Effector CD8-positive, alpha-beta T cell (primary cell): Measurements from ENCODE around the gene PNPLA8.

Experiments used
- DNase-seq: peaks from one replicate; lab custom pipeline; 2025; lab: John Stamatoyannopoulos, UW

The PNPLA8 gene

DNA sequence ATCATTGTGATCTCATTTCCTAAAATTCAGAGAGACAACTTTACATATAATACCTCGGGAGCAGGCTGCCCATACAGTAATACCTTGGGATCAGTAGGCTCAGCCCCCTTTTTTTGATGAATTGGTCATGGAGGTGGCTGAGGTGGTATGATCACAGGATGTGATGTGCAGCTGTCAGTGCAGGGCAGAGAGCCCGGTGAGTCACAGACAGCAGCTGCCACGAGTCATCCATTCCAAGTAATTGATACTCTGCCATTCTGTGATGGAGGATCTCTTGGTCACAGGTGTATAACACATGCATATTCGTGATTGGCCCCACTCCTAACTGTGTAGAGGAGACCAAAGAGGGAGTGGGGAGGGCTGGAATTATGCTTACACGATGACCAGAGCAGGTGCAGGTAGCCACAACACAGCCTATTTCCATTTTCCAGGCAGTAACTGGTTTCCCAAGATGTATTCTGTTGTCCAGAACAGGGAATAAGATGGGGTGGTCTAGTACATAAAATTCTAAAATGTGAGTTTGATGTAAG, 83.8 kb downstream of the PNPLA8 start:
- no peak for DNase-seq

DNA sequence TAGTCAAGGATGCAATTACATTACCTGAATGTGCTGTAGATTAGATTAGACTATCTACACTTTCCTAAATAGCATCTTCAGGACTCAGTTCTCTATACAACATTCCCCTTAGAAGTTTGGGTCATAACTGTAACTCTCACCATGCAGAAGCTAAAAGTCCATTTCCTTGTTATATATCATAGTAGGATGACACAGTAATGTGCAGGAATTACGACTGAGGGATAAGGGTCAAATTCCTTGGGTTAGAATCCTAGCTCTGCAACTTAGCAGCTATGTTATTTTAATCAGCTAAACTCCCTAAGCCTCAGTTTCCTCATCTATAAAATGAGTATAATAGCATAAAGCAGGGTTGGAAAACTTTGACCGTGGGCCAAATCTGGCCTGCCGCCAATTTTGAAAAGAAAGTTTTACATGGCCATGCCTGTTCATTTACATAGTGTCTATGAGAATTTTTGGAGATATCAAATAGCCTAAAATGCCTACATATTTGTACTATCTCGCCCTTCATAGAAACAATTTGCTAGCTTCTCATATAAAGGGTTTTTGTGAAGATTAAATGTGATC, 84.5 kb downstream of the PNPLA8 start:
- DNase-seq, result no peak

DNA sequence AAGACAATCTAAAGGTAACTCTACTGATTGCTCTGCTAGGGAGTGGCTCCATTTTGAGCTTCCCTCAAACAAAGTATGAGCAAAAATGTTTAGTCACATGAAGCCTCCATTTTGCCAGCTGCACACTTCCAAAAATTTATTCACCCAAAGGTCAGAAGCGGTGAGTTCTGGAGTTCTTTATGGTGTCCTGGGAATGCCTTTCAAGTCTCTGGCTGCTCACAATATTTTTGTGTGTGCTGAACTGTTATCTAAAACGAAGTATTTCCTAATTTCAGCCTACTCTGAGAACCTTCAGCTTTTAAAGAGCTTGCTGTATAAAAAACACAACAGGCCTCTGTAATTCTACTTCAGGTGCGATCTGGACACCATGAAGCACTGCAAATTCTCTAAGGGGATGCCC, 85.3 kb downstream of the PNPLA8 start:
- no peak for DNase-seq

DNA sequence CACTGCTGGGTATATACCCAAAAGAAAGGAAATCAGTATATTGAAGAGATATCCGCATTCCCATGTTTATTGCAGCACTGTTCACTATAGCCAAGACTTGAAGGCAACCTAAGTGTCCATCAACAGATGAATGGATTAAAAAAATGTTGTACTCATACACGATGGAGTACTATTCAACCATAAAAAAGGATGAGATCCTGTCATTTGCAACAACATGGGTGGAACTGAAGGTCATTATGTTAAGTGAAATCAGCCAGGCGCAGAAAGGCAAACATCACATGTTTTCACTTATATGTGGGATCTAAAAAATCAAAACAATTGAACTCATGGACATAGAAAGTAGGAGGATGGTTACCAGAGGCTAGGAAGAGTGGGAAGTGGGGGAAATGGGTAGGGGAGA, 89.0 kb downstream of the PNPLA8 start:
- DNase-seq, result no peak

DNA sequence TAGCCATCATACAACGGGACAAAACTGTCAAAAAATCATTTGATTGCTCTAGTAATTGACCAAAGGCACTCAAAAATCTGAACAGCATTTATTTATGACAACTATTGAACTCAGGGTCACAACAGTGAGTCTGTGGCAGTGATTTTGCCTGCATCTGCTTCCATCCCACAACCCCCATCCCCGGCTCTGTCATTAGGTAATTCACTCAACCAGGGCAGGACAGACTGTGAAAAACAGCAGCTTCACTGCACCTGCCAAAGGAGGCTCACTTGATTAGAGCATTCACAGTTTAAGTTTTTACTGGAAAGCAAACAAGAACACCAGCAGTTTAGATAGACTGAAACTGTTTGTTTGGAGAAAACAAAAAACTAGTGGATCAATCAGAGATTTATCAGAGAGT, 91.9 kb downstream of the PNPLA8 start:
- DNase-seq, result no peak

DNA sequence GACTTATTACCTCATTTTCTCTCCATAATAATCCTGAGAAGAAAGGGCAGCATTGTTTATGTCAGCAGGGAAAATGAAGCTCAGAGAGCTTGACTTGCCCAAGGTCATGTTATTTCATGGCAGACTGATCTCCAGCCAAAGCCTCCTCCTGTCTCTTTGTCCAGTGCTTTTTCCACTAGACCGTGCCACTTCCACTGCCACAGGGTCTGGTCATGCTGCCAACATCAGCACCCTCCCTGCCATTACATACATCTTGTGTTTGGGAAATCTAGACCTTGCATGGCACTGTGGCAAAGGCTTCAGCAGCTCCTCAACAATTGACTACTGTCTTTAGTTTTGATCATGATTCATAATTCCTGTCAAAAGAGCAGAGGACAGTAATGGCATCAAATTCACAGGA, 94.8 kb downstream of the PNPLA8 start:
- DNase-seq, result no peak

DNA sequence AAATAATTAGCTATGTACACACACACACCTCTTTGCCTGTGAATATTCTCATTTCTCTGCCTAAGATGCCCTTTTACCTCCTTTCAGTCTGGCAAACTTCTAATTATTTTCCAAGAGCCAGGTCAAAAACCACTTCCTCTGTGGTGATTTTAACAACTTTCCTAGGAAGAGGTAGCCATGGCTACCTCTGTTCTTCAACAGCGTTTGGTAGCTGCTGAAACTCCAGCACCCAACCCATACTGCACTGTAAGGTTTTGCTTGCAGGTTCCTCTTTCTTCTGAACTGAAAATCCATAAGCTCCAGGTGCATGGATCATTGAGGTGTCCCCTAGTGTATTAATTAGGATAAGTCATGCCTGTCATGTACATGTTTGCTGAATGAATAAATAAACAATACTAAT, 95.3 kb downstream of the PNPLA8 start:
- DNase-seq, result no peak

DNA sequence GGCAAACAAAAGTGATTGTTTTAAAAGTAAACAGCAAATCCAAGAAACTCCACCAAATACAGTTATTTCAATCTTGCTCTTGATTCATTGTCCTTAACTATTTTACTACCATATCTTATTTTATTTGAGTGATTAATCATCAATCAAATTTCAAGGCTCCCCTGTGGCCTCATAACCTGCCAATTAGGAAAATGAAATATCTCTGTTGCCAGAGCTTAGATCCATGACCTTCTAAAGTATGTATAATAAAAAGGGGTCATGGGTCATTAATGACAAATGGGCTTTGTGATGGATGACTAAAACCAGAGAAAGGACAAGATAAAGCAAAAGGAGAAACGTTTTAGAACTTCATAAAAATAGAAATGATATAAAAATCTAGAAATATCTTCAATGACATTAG, 98.2 kb downstream of the PNPLA8 start:
- DNase-seq, result no peak

DNA sequence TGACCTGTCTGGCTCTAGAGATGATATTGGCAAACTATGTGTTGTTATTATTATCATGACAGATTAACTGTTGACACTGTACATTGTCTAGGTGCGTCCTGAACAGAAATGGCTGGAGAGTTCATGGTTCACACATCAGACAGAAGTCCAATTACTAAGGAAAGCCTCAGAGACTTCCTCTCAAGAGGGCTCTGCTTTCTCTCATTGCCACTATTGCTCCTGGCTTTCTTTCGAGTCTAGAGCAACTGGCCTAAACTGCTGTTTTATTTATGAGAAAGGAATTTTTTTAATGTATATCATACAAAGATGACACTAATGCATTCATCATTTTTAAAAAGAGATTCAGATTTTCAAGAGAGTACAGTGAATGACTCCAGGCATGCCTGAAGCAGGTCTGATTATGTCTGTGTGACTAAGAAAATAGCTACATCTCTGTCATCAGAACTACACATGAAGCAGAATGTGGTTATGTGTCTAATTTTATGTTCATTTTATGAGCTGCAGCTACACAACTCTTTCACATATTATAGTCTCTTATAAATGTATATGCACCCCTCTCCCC, 100.1 kb downstream of the PNPLA8 start:
- no peak for DNase-seq

DNA sequence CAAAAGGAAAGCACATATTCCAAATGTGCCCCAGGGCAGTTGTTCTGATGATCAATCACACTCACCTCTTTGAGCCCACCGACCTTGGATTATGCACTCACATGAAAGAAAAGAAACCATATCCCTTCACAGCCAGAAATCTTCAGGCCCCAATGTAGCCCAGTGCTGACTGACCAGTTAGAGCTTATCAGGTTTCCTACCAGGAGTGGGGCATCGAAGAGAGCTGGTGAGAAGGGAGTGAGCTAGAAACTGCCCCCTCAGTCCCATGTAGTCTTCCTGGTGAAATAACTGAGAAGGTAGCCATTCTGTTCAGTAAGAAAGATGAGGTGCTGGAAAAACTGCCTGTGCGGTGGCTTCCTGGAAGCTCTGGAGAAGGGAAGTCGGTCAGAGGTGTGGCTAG, 101.9 kb downstream of the PNPLA8 start:
- DNase-seq, result no peak

DNA sequence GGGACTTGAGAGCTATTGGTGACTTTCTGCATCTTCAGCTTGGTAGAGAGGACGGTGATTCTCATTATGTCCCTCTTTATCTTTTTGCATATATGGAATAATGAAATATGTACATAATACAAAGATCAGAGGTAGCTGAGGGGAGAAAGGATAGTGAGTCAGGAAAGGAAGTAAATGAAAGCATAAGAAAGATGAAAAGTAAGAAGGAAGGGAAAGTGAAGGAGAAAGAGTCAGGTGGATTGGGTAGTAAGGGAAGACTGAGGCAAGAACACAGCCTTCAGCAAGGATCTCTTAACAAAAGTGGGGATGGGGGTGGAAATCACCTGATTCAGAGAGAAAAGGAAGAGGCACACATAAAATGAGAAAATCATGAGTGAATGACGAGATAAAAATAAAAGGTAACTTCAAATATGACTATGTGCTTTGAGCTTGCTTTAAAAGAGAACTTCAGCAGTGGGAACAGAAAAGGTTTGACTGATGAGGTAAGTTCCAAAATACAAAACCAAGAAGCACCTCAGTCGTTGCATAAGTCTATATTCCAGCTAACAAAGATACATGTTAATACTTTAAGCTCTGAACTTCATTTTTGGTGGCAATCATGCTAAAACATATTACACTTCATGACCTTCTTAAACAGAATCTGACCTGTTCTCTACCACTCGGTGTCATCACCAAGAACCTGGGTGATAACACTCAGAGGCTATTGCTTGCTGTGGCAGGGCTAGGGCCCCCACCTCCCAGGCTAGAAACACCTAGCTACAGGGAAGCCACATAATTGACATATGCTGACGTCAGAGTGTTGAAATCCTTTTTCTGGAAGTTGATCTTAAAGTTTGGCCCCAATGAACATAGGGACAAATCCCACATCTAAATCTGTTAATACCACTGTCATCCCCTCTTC, 102.6 kb downstream of the PNPLA8 start:
- DNase-seq, result no peak

DNA sequence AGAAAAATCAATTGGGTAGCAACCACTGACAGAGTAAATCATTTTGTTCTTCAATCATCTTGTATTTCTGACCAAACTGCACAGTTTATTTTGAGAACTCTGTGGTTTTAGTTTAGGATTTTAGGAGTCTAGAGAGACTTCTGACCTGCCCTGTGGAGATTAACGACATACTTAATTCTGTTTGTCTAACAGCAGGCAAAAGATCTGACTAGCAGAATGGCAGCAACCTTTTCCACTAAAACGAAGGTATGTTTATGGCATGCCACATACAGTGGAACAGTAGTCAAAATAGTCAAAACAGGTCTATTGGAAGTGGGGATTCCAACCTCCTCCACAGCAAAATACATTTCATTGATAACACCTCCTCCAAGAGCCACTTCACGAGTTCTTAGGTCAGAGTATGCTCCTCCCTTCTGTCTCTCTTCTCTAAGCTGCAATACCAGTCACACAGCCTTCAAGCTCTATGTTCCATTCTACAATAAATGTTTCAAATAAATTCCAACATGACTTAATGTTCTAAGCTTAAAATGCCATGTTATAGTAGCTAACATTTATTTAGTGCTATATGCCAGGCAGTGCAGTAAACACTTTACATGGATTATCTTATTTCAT, 104.1 kb downstream of the PNPLA8 start:
- DNase-seq, result no peak
